Activated CD4-positive, alpha-beta T cell treated with anti-CD3 and anti-CD28 coated beads, Interleukin-2, amount 50 U/mL, for 16 hours (primary cell): ENCODE measurements around the gene DGKA.
"Not testable (repeated sequence)": the region's sequence is repeated elsewhere in the genome, so short reads cannot be mapped to it uniquely, and the experiment has no call there.

Source experiments
- DNase-seq: peaks from one replicate; pipeline ENCODE4 v3.0.0-alpha.2; 2020

Gene DGKA

GRCh38 chr12:55969356-55969755, 38.4 kb downstream of the DGKA start:
- no peak for DNase-seq

- DNase-seq = no peak
Measured at GRCh38 chr12:55970775-55971174, 39.8 kb downstream of the DGKA start.

- DNase-seq = no peak
Measured at GRCh38 chr12:55972042-55972441, 41.1 kb downstream of the DGKA start.

- no peak for DNase-seq
Measured at GRCh38 chr12:55972456-55972855, 41.5 kb downstream of the DGKA start.

GRCh38 chr12:55972911-55973598, 42.1 kb downstream of the DGKA start:
- DNase-seq = peak; percentile 20

GRCh38 chr12:55973599-55974307, 42.8 kb downstream of the DGKA start, which contains the start of gene RAB5B:
Gene RAB5B (plus strand): TSS chr12:55974078. CDS start chr12:55986961, 12,883 bp downstream.
- peak; percentile 100 for DNase-seq

GRCh38 chr12:55974308-55974730, 43.4 kb downstream of the DGKA start:
- DNase-seq = peak; percentile 47

- DNase-seq = no peak
Measured at GRCh38 chr12:55978393-55978792, 47.4 kb downstream of the DGKA start.

GRCh38 chr12:55979069-55979468, 48.1 kb downstream of the DGKA start:
- no peak for DNase-seq

- DNase-seq = not testable (repeated sequence)
Measured at GRCh38 chr12:55981882-55982281, 50.9 kb downstream of the DGKA start.

- DNase-seq = no peak
Measured at GRCh38 chr12:55982319-55982936, 51.5 kb downstream of the DGKA start.

GRCh38 chr12:55983232-55983842, 52.4 kb downstream of the DGKA start:
- no peak for DNase-seq

GRCh38 chr12:55984861-55985260, 53.9 kb downstream of the DGKA start:
- no peak for DNase-seq

- no peak for DNase-seq
Measured at GRCh38 chr12:55985341-55985740, 54.4 kb downstream of the DGKA start.

- not testable (repeated sequence) for DNase-seq
Measured at GRCh38 chr12:55985976-55986375, 55.0 kb downstream of the DGKA start.

- DNase-seq = no peak
Measured at GRCh38 chr12:55991110-55991509, 60.1 kb downstream of the DGKA start.

GRCh38 chr12:55993230-55993853, 62.4 kb downstream of the DGKA start:
- DNase-seq = no peak

- no peak for DNase-seq
Measured at GRCh38 chr12:55995366-55995765, 64.4 kb downstream of the DGKA start.

- DNase-seq = peak; percentile 79
Measured at GRCh38 chr12:55996201-55996714, 65.3 kb downstream of the DGKA start.

- DNase-seq = peak; percentile 56
Measured at GRCh38 chr12:55996715-55997534, 66.0 kb downstream of the DGKA start, which contains the start of gene SUOX. Gene SUOX (plus strand): TSS chr12:55997276. CDS start chr12:56002222, 4,946 bp downstream.

GRCh38 chr12:55997535-55997859, 66.5 kb downstream of the DGKA start:
- DNase-seq = no peak

GRCh38 chr12:55999522-55999921, 68.6 kb downstream of the DGKA start:
- DNase-seq = not testable (repeated sequence)
